Colon (tissue), 2 donors: Measurements from ENCODE around the gene THOC7.

Source experiments
- FAIRE-seq: peaks from 2 replicates; lab custom pipeline; 2012; peaks lifted over from hg19 to GRCh38; lab: Jason Lieb, UNC
- donor health status: control.
- donor health status: control.

Gene THOC7

DNA sequence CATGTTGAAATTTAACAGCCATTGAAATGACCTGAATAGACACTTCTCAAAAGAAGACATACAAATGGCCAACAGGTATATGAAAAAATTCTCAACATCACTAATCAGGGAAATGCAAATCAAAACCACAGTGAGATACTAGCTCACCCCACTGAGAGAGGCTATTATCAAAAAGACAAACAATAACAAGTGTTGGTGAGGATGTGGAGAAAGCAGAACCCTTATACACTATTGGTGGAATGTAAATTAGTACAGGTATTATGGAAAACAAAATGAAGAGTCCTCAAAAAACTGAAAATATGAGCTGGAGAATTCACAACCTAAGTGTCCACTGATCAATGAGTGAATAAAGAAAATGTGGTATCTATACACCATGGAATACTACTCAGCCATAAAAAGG is 21.5 kb downstream of the THOC7 start:
- no peak for FAIRE-seq

DNA sequence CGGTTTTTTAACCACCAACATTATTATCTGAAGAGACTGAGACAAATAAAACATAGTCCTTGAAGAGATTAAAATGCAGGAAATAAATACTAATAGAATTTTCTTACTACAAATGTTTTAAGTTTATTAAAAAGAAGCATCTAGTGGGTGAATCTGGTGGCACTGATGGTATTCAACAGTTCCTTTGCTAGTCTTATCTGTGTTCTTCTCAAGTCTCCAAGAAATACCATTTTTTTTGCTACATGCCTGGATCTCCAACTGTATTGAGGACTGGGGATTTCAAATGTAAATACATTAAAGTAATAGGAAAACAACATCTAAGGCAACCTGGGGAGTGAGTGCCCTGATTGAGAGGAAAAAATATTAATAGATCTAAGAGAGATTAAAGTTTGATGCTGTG is 21.9 kb downstream of the THOC7 start:
- FAIRE-seq: no peak

DNA sequence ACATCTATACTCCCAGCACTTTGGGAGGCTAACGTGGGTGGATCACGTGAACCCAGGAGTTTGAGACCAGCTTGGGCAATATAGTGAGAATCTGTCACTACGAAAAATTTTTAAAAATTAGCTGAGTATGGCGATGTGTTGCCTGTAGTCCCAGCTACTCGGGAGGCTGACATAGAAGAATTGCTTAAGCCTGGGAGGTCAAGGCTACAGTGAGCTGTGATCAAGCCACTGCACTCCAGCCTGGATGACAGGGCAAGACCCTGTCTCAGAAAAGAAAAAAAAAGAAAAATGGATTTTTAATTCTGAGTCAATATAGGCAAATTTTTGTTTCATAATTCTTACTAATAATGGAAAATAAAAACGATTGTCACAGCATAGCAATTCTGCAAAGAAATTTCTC is 31.2 kb downstream of the THOC7 start:
- no peak for FAIRE-seq

DNA sequence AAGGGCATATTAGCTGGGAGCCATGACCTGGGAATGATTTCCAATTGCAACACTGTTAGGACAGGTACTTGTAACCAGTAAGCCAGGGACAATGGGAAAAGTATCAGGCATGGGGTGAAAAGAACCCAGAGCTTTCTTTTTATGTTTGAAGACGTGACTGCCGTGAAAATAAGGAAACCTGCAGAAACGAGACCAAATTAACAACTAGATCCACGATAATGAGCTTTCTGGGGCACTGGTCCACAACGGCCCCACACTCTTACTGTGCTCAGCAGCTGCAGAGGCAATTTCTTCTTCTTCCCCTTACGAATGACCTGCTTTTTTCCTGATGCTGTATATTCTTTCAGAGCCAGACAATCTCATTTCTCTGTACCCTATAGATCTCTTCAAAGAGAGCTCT is 33.1 kb downstream of the THOC7 start:
- no peak for FAIRE-seq

DNA sequence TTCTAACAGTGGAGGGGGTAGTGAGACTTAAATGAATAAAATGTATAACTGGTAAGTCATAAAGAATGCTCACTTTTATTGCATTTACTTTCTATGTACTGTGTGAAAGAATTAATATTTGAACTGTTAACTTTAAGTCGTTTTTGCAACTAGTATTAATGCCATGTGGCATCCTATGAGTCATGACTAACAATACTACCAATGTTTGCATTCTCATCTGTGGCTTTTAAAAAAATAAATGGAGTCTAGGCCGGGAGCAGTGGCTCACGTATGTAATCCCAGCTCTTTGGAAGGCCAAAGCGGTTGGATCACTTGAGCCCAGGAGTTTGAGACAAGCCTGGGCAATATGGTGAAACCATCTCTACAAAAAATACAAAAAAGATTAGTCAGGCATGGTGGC is 39.3 kb downstream of the THOC7 start:
- no peak for FAIRE-seq

DNA sequence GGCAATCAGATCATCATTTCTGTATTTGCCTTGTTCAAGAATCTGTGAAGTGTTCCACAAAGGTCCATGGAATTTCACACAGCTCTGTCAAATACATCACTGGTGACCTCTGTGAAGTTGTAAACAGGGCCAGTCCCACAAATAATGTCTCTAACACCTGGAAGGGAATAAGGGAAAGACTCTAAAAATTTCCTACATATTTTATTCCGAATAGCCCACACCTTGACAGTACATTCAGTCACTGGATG is 44.5 kb downstream of the THOC7 start, which contains the start of gene C3orf49:
C3orf49 (plus strand) TSS at position 149 of the 248 bp plus-strand sequence. CDS start 173 bp downstream, outside the sequence.
- FAIRE-seq: no peak

DNA sequence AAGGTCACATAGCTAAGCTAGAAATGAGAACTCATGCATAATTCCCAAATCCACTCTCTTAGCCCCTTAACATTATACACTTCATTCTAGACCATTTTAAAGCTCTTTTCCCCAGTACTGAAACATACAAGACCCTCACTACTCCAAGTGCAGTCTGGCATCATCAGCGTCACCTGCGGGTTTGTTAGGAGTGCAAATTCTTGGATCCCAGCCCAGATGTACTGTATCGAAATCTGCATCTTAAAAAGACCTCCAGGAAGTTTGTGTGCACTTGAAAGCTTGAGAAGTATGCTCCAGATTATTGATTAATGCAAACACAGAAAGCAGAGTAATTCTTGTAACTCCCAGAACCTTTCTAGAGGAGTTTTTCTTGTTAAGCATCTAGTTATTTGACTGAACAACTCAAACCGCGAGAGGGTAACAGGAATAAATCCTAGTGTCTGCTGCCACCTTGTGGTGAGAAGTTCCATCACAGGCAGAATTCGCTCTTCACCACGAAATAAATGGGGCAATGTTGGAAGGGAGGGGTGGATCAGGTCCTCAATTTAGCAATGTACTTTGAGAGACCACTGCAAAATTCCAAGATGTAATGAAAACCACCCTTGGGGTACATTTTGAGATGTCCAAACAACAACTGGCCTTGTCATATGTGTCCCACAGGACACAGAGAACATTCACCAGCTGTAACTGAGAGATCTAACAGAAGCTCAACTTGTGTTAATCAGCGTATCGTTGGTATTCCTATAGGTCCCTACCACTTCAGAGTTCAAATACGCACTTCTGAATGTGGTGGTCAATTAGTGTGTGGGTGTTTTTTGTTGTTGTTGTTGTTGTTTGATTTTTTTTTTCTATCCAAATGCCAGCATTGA is 45.1 kb downstream of the THOC7 start:
- no peak for FAIRE-seq

DNA sequence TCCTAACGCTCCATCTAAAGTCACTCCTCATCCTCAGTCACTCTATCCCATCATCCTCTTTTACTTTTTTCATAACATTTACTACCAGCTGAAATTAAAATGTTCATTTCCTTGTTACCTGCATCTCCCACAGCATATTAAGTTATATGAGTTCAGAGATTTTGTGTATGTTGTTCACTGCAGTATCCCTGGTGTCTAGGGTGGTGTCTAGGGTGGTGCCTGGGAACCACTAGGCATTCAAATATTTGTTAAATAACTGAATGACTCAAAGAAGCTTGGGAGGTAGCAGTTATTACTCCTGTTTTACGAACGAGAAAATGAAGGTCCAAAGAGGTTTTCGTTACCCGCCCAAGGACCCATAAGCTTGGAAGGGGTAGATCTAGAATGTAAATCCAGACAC is 46.4 kb downstream of the THOC7 start:
- no peak for FAIRE-seq

DNA sequence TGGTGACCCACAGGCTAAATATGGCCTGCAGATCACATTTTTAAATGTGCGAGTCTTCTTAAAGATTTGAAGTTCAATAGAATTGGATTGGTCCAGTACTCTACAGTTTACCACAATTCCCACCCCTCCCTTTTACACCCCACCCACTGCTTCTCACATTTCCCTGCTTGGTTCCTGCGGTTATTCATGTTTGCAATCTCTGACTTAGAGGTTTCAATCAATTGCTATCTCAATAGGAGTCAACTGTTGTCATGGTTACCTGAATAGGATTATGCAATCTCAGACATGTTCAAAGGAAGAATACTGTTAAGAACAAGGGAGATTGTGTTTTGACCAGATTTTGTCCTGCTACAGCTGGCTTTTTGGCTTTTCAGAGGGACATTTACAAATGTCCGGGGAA is 49.4 kb downstream of the THOC7 start:
- no peak for FAIRE-seq

DNA sequence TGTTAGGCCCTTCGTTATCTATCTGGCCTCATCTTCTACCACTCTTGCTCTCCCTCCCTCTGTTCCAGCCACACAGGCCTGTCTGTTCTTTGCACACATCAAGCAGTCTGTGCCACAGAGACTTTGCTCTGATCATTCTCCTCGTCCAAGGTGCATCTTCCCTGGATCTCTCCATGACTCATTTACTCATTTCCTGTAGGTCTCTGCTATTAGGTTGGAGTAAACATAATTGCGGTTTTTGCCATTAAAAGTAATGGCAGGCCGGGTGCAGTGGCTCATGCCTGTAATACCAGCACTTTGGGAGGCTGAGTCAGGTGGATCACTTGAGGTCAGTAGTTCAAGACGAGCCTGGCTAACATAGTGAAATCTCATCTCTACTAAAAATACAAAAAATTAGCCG is 54.0 kb downstream of the THOC7 start:
- FAIRE-seq: no peak

DNA sequence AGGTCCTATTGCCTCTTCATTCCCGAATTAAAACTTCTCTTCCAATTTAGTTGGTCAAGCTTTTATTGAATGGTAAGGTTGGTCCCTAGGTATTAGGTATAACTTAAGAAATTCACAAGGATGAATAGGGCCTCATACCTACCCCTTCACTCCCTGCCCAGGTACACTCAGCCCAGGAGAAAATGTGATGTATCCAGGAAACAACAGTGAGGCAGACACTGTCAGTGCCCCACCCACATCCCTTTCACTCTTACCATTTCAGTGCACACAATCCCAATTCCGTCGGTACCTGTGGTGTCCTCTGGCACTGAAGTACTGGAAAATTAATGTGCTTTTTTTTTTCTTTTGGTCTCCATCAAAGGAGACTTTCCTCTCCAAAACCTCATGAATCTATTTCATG is 55.0 kb downstream of the THOC7 start:
- no peak for FAIRE-seq

DNA sequence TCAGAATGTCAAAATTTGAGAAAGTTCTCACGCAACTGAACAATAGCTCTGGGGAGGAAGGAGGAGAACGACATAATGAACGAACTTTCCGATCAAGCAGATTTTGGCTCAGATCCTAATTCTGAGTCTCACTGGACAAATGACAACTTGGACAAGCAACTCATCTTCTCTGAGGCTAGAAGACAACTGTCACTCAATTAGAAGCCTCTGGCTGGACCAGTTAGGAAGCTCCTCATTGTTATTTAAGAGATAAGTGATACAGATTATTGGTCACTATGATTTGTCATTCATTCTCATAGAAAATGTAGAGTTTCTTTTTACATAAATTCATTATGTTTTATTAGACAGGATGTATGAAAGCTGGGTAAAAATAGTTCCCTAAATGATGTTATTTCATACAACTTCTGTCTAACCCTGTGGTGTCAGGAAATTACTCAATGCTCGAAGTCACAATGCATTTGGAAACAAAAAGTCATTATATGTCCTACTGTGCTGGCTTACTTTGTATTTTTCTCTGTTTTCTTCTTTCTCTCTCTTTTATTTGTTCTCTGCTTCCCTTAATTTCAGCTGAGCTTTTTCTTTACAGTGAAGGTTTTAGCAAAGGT is 55.5 kb downstream of the THOC7 start:
- FAIRE-seq: no peak

DNA sequence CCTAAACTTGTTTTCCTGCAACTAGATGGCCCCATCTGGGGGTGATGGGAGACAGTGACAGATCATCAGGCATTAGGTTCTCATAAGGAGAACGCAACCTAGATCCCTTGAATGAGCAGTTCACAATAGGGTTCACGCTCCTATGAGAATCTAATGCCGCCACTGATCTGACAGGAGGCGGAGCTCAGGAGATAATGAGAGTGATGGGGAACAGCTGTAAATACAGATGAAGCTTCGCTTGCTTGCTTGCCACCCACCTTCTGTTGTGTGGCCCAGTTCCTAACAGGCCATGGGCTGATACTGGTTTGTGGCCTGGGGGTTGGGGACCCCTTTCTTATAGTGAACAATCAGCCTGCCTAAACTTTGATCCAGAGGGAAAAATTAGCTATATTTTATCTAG is 59.7 kb downstream of the THOC7 start:
- FAIRE-seq: no peak

DNA sequence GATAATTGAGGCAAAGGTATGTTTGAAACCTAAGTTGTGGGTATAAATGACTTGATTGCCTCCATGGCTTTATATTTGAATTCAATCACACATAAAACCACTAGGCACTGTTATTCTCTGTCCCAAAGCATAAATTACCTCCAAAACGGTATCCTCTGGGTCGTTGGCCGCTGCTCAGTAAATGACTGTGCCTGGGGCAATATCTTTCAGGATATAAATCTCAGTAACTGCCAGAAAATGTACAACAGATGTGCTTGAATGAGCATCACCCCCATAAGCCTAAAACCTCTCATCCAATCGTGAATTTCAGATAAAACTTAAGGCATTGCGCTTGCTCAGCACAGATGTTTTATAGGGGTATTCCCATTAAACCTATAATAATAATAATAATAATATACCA is 63.5 kb downstream of the THOC7 start:
- no peak for FAIRE-seq

DNA sequence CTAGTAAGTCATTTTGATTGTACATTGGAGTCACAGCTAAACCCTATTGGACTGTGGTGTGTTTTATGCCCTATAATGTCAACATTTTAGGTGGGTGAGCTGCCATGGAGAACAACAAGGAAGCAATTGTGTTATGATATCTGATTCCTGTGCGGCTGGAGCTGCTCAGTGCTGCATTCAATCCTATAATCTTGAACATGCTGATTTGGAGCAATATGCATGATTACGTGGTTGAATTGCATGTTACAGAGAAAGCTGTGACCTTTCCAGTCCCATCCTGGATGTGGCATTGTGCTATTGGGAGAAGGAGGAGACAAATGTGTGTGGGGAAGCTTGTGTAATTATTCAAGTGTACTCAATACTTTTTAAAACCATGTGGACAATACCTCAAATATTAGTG is 64.7 kb downstream of the THOC7 start:
- no peak for FAIRE-seq

DNA sequence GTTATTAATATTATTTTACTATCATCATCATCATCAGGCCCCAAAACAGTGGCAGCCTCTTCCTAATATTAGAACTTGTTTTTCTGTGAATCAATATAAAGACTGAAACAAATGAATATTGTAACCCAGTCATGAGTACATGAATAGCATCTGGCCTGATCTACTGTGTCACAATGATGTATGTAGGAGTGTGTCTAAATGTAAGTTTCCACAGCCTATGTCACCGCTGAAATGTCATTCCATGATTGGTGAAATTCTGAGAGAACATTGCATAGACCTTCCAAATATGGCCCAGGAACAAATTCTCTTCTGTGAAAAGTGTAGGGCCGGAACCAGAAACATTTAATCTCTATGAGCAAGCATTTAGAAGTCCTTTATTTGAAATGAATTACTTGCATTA is 65.1 kb downstream of the THOC7 start:
- no peak for FAIRE-seq

DNA sequence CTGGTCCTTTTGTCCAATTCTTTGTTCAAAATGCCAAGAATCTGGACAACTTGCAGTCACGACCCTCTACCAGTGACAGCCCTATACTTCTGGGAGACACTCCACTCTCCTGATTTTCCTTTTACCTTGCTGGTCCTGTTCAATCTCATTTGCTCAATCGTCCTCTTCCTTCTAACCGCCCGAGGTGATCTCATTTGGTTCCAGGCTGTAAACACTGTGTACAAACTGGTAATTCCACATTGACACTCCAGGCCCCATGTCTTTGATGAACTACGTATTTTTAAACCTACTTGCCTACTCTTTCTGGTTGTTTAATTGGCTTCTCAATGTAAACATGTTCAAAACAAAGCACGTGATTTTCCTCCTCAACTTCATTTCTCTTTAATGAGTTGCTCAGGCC is 68.2 kb downstream of the THOC7 start:
- FAIRE-seq: no peak

DNA sequence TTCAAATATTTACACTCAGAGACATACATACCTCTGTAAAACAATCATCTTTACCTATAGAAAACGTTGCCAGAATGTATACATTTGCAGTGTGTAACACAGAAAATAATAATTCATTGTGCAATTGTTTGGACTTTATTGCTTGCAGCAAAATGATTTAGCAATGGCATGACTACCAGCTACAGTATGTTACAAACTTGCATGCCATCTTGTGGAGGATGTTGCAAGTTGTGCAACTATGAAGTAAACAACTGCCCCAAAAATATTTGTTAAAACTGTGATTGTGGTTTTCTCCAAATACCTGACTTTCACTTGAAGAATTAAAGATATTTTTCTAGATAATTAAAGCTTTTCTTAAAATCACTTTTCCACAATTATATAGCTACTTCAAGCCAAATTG is 71.6 kb downstream of the THOC7 start:
- FAIRE-seq: no peak
